ENCODE results near the gene PLD4.

GRCh38 chr14:104927901-104928300 lies 3.2 kb downstream of the PLD4 start:
- no peak for TF ChIP-seq PHF8 (conservative IDR thresholded peaks at IDR 0.05; ENCODE audit: low read depth, low read length)
- TF ChIP-seq, protein P1, sequence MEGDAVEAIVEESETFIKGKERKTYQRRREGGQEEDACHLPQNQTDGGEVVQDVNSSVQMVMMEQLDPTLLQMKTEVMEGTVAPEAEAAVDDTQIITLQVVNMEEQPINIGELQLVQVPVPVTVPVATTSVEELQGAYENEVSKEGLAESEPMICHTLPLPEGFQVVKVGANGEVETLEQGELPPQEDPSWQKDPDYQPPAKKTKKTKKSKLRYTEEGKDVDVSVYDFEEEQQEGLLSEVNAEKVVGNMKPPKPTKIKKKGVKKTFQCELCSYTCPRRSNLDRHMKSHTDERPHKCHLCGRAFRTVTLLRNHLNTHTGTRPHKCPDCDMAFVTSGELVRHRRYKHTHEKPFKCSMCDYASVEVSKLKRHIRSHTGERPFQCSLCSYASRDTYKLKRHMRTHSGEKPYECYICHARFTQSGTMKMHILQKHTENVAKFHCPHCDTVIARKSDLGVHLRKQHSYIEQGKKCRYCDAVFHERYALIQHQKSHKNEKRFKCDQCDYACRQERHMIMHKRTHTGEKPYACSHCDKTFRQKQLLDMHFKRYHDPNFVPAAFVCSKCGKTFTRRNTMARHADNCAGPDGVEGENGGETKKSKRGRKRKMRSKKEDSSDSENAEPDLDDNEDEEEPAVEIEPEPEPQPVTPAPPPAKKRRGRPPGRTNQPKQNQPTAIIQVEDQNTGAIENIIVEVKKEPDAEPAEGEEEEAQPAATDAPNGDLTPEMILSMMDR (IDR thresholded peaks at IDR 0.05; ENCODE audit: control extremely low read depth in 1 of 3, insufficient read depth in 1 of 3, low read depth in 1 of 3, low read length in 3 of 3), result no peak
- no peak for TF ChIP-seq POLR2A (IDR thresholded peaks at IDR 0.05; ENCODE audit: control extremely low read depth in 1 of 2, low read depth in 2 of 2, low read length in 2 of 2)
- no peak for TF ChIP-seq NRF1 (IDR thresholded peaks at IDR 0.05; ENCODE audit: low read depth, low read length)
- no peak for TF ChIP-seq YY1 (IDR thresholded peaks at IDR 0.05; ENCODE audit: low read depth, low read length)
- no peak; a peak in 1 of 4 replicates for TF ChIP-seq RAD21 (IDR thresholded peaks at IDR 0.05 in 1 of 2, conservative IDR thresholded peaks at IDR 0.05 in 1 of 2; ENCODE audit: low read depth in 2 of 2, low read length in 2 of 2)
- no peak for TF ChIP-seq BRCA1 (IDR thresholded peaks at IDR 0.05; ENCODE audit: low read depth, low read length)
- TF ChIP-seq EZH2 (IDR thresholded peaks at IDR 0.05; ENCODE audit: low read depth, low read length, severe bottlenecking), result no peak
- no peak for TF ChIP-seq POLR2AphosphoS5 (IDR thresholded peaks at IDR 0.05; ENCODE audit: low read depth, low read length)

Measured in H1 (cell line).